Measurements from ENCODE around the gene MYO3B.
"Not testable (repeated sequence)": the region's sequence is repeated elsewhere in the genome, so short reads cannot be mapped to it uniquely, and the experiment has no call there.

MYO3B gene

DNA sequence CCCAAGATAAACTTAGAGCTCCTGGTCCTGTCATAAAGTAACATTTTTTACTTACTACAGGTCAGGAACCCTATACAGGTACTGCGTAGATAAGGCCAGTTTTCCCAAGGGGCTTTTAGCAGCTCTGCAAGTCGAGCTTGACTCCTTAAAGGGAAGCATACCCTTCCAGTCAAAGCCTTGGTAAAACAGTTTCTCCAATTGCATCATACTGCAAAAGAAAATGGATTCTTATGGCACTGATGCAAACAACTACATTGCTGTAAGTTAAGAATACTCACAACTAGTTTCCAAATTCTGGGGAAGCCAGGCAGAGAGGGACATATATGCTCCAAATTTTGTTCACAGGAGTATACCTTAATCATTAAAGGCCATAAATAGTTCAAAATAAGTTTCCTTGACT is 31.0 kb downstream of the MYO3B start:
- Histone ChIP-seq H3K36me3 (ENCODE audit: control insufficient read depth, insufficient read depth, low read length) (no peaks in the 10 kb centered on the region), H3K27me3 (ENCODE audit: control insufficient read depth, insufficient read depth, low read length, poor library complexity, severe bottlenecking) (no peaks in the 10 kb centered on the region), H3K4me3 (ENCODE audit: insufficient read depth, low read depth, low read length) (no peak overlapping the region), H3K4me1 (ENCODE audit: control insufficient read depth, insufficient read depth, low read length) (peaks cover 5% of the 10 kb centered on the region), H3K27ac (ENCODE audit: insufficient read depth, low read depth, low read length, poor library complexity, severe bottlenecking) (no peak overlapping the region), H3K9me3 (ENCODE audit: control insufficient read depth, low read length) (no peaks in the 10 kb centered on the region)
- WGBS, 2 experiments = 94% methylated on average over 2 of the region's 2 CpGs

- H3K27ac ChIP-seq (ENCODE audit: insufficient read depth, low read depth, low read length, poor library complexity, severe bottlenecking) = no peak overlapping the region
- no peaks in the 10 kb centered on the region for H3K9me3 ChIP-seq (ENCODE audit: control insufficient read depth, low read length)
- 71 to 78% methylated on average over 14 of the region's 14 CpGs for WGBS, 2 experiments
- H3K27me3 ChIP-seq (ENCODE audit: control insufficient read depth, insufficient read depth, low read length, poor library complexity, severe bottlenecking) = no peaks in the 10 kb centered on the region
- H3K36me3 ChIP-seq (ENCODE audit: control insufficient read depth, insufficient read depth, low read length) = no peaks in the 10 kb centered on the region
- peaks cover 26% of the 10 kb centered on the region for H3K4me1 ChIP-seq (ENCODE audit: control insufficient read depth, insufficient read depth, low read length)
- no peak overlapping the region for H3K4me3 ChIP-seq (ENCODE audit: insufficient read depth, low read depth, low read length)
These were observed 34.8 kb downstream of the MYO3B start for GRCh38 chr2:170212625-170213280.

- H3K9me3 ChIP-seq (ENCODE audit: control insufficient read depth, low read length); H3K27me3 ChIP-seq (ENCODE audit: control insufficient read depth, insufficient read depth, low read length, poor library complexity, severe bottlenecking); H3K36me3 ChIP-seq (ENCODE audit: control insufficient read depth, insufficient read depth, low read length); H3K4me3 ChIP-seq (ENCODE audit: insufficient read depth, low read depth, low read length); H3K27ac ChIP-seq (ENCODE audit: insufficient read depth, low read depth, low read length, poor library complexity, severe bottlenecking): not testable (repeated sequence)
- WGBS, 2 experiments = 73 to 78% methylated on average over 9 to 10 of the region's 10 CpGs
- H3K4me1 ChIP-seq (ENCODE audit: control insufficient read depth, insufficient read depth, low read length) = peaks cover 30% of the 10 kb centered on the region
These were observed 35.3 kb downstream of the MYO3B start for GRCh38 chr2:170213281-170213625.

DNA sequence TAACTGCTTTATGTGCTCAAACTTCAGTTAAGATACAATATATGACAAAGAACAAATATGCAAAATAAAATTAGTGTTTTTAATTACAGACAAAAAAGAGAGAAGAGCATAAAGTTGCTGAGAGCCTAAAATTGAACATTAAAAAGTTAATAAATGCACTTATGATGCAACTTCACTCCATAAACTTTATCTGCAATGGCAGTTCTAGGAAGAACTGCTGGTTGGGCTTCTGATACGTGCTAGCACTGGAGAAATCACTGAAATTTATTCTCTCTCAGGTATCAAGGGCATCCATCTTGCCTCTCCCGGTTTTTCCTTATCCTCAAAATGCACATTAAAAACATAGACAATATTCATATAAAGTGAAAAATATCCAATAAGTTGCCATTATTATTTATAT is 35.7 kb downstream of the MYO3B start:
- WGBS, 2 experiments = 85% methylated on average over 2 of the region's 2 CpGs
- H3K4me1 ChIP-seq (ENCODE audit: control insufficient read depth, insufficient read depth, low read length) = peaks cover 34% of the 10 kb centered on the region

GRCh38 chr2:170214309-170214948 is 36.5 kb downstream of the MYO3B start:
- 15 to 21% methylated on average over 7 of the region's 7 CpGs for WGBS, 2 experiments
- Histone ChIP-seq H3K27ac (ENCODE audit: insufficient read depth, low read depth, low read length, poor library complexity, severe bottlenecking) (no peak overlapping the region), H3K4me1 (ENCODE audit: control insufficient read depth, insufficient read depth, low read length) (peaks cover 34% of the 10 kb centered on the region)

More for the DNA sequence above, 35.7 kb downstream of the MYO3B start:
- Histone ChIP-seq H3K27ac (ENCODE audit: insufficient read depth, low read depth, low read length, poor library complexity, severe bottlenecking) (no peak overlapping the region), H3K36me3 (ENCODE audit: control insufficient read depth, insufficient read depth, low read length) (no peaks in the 10 kb centered on the region), H3K27me3 (ENCODE audit: control insufficient read depth, insufficient read depth, low read length, poor library complexity, severe bottlenecking) (no peaks in the 10 kb centered on the region), H3K4me3 (ENCODE audit: insufficient read depth, low read depth, low read length) (no peak overlapping the region), H3K9me3 (ENCODE audit: control insufficient read depth, low read length) (no peaks in the 10 kb centered on the region)

DNA sequence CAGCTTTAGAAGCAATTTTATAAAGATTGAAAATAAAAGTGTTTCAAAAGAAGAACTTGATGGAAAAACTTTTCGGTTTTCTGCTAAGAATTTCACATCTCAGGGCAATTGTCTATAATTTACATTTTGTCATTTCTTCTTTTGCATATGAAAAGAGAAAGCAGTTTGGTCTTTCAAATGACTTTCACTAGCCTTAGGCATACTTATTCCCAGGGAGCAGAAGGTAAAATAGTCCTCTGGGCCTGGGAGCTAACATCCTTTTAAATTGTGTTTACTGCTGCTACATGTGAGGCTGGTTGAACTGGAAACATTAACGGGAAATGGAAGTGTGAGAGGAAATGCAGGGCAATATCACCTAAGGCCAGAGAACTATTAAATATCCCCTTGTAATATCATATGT is 37.1 kb downstream of the MYO3B start:
- WGBS, 2 experiments = 0 to 9% methylated on average over 2 of the region's 2 CpGs
- H3K36me3 ChIP-seq (ENCODE audit: control insufficient read depth, insufficient read depth, low read length) = no peaks in the 10 kb centered on the region
- H3K27ac ChIP-seq (ENCODE audit: insufficient read depth, low read depth, low read length, poor library complexity, severe bottlenecking) = no peak overlapping the region
- peaks cover 34% of the 10 kb centered on the region for H3K4me1 ChIP-seq (ENCODE audit: control insufficient read depth, insufficient read depth, low read length)
- no peak overlapping the region for H3K4me3 ChIP-seq (ENCODE audit: insufficient read depth, low read depth, low read length)
- H3K27me3 ChIP-seq (ENCODE audit: control insufficient read depth, insufficient read depth, low read length, poor library complexity, severe bottlenecking) = no peaks in the 10 kb centered on the region
- no peaks in the 10 kb centered on the region for H3K9me3 ChIP-seq (ENCODE audit: control insufficient read depth, low read length)

More at GRCh38 chr2:170214309-170214948, 36.5 kb downstream of the MYO3B start:
- Histone ChIP-seq H3K4me3 (ENCODE audit: insufficient read depth, low read depth, low read length) (no peak overlapping the region), H3K36me3 (ENCODE audit: control insufficient read depth, insufficient read depth, low read length) (no peaks in the 10 kb centered on the region), H3K9me3 (ENCODE audit: control insufficient read depth, low read length) (no peaks in the 10 kb centered on the region), H3K27me3 (ENCODE audit: control insufficient read depth, insufficient read depth, low read length, poor library complexity, severe bottlenecking) (no peaks in the 10 kb centered on the region)

DNA sequence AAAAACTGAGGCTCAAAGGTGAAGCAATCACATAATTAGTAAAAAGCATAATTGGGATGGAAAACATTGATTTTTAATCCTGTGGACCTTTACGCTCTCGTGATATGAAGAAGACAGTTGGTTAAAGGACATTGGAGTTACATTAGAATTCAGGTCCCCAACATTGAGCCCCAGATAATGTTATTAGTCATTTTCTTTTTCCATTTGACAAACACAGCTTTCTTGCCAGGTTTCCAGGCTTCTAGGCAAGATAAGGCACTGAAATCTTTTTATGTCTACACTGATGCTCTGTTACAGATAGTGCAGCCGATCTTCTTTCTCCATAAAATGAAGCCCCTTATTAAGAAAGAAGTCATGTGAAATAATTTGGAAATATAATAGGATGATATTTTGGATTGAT is 38.5 kb downstream of the MYO3B start:
- WGBS, 2 experiments = 89 to 94% methylated on average over 3 of the region's 3 CpGs
- no peaks in the 10 kb centered on the region for H3K27me3 ChIP-seq (ENCODE audit: control insufficient read depth, insufficient read depth, low read length, poor library complexity, severe bottlenecking)
- H3K27ac ChIP-seq (ENCODE audit: insufficient read depth, low read depth, low read length, poor library complexity, severe bottlenecking) = no peak overlapping the region
- no peaks in the 10 kb centered on the region for H3K9me3 ChIP-seq (ENCODE audit: control insufficient read depth, low read length)
- H3K4me1 ChIP-seq (ENCODE audit: control insufficient read depth, insufficient read depth, low read length) = peaks cover 34% of the 10 kb centered on the region
- H3K36me3 ChIP-seq (ENCODE audit: control insufficient read depth, insufficient read depth, low read length) = no peaks in the 10 kb centered on the region
- no peak overlapping the region for H3K4me3 ChIP-seq (ENCODE audit: insufficient read depth, low read depth, low read length)

GRCh38 chr2:170216981-170217380 is 39.0 kb downstream of the MYO3B start:
- Histone ChIP-seq H3K4me1 (ENCODE audit: control insufficient read depth, insufficient read depth, low read length) (peaks cover 35% of the 10 kb centered on the region), H3K36me3 (ENCODE audit: control insufficient read depth, insufficient read depth, low read length) (no peaks in the 10 kb centered on the region), H3K9me3 (ENCODE audit: control insufficient read depth, low read length) (no peaks in the 10 kb centered on the region), H3K27me3 (ENCODE audit: control insufficient read depth, insufficient read depth, low read length, poor library complexity, severe bottlenecking) (no peaks in the 10 kb centered on the region), H3K4me3 (ENCODE audit: insufficient read depth, low read depth, low read length) (no peak overlapping the region), H3K27ac (ENCODE audit: insufficient read depth, low read depth, low read length, poor library complexity, severe bottlenecking) (no peak overlapping the region)
- 74 to 75% methylated on average over 4 to 5 of the region's 5 CpGs for WGBS, 2 experiments

DNA sequence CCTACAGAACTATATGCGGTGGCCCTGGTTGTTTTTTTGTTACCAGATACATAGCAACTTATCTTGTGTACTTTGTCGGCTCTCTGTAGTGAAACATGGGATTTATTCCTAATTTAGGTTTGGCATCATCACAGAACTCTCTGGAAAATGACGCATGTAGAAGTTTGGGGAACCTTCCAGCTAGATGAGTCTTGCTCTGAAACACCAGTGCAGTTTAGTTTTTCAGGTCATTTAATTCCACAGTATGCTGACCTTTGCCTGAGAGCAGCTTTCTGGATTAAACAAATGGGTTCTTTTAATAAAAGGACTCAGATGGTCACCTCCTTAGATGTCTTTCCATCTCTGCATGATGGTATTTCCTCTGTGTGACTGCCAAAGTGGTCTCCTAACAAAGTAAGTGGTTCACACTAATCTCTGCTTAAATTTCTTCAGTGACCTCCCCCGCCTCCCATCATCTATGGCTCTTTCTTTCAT is 39.9 kb downstream of the MYO3B start:
- no peak overlapping the region for H3K27ac ChIP-seq (ENCODE audit: insufficient read depth, low read depth, low read length, poor library complexity, severe bottlenecking)
- H3K36me3 ChIP-seq (ENCODE audit: control insufficient read depth, insufficient read depth, low read length) = no peaks in the 10 kb centered on the region
- peaks cover 38% of the 10 kb centered on the region for H3K4me1 ChIP-seq (ENCODE audit: control insufficient read depth, insufficient read depth, low read length)
- no peaks in the 10 kb centered on the region for H3K9me3 ChIP-seq (ENCODE audit: control insufficient read depth, low read length)
- H3K4me3 ChIP-seq (ENCODE audit: insufficient read depth, low read depth, low read length) = no peak overlapping the region
- H3K27me3 ChIP-seq (ENCODE audit: control insufficient read depth, insufficient read depth, low read length, poor library complexity, severe bottlenecking) = no peaks in the 10 kb centered on the region
- WGBS, 2 experiments = 93 to 98% methylated on average over 4 of the region's 4 CpGs

DNA sequence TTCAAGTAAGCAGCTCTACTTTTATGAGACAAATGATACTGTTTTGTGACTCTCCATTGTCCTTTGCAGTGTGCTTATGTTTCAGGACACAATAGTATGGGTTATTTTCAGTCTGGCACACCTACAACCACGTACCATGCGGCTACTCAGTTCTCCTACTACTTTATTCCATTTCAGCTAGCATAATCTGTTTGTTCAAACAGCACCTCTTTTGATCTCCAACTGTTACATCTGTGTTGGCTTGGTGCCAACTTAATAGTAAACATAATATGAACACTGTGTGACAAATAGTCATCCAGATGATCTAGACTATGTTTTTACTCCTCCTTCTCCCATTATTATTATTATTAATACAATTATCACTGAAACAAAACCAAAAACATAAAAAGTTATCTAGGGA is 40.5 kb downstream of the MYO3B start:
- H3K4me1 ChIP-seq (ENCODE audit: control insufficient read depth, insufficient read depth, low read length) = peaks cover 39% of the 10 kb centered on the region
- H3K27me3 ChIP-seq (ENCODE audit: control insufficient read depth, insufficient read depth, low read length, poor library complexity, severe bottlenecking) = no peaks in the 10 kb centered on the region
- WGBS, 2 experiments = 93 to 98% methylated on average over 2 of the region's 2 CpGs
- no peaks in the 10 kb centered on the region for H3K9me3 ChIP-seq (ENCODE audit: control insufficient read depth, low read length)
- no peak overlapping the region for H3K27ac ChIP-seq (ENCODE audit: insufficient read depth, low read depth, low read length, poor library complexity, severe bottlenecking)
- no peak overlapping the region for H3K4me3 ChIP-seq (ENCODE audit: insufficient read depth, low read depth, low read length)
- no peaks in the 10 kb centered on the region for H3K36me3 ChIP-seq (ENCODE audit: control insufficient read depth, insufficient read depth, low read length)
